ENCODE data around the gene CGREF1.
A peak's percentile ranks its signal among the peaks of the same experiment; 100 is the strongest.

Gene CGREF1

DNA sequence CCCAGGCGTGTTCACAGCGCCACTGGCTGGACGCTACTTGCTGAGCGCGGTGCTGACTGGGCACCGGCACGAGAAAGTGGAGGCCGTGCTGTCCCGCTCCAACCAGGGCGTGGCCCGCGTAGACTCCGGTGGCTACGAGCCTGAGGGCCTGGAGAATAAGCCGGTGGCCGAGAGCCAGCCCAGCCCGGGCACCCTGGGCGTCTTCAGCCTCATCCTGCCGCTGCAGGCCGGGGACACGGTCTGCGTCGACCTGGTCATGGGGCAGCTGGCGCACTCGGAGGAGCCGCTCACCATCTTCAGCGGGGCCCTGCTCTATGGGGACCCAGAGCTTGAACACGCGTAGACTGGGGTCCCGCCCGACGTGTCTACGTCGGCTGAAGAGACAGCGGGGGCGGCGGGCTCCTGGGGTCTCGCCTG lies 33.2 kb downstream of the CGREF1 start:
- TF ChIP-seq, protein P1, sequence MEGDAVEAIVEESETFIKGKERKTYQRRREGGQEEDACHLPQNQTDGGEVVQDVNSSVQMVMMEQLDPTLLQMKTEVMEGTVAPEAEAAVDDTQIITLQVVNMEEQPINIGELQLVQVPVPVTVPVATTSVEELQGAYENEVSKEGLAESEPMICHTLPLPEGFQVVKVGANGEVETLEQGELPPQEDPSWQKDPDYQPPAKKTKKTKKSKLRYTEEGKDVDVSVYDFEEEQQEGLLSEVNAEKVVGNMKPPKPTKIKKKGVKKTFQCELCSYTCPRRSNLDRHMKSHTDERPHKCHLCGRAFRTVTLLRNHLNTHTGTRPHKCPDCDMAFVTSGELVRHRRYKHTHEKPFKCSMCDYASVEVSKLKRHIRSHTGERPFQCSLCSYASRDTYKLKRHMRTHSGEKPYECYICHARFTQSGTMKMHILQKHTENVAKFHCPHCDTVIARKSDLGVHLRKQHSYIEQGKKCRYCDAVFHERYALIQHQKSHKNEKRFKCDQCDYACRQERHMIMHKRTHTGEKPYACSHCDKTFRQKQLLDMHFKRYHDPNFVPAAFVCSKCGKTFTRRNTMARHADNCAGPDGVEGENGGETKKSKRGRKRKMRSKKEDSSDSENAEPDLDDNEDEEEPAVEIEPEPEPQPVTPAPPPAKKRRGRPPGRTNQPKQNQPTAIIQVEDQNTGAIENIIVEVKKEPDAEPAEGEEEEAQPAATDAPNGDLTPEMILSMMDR (conservative IDR thresholded peaks at IDR 0.05; ENCODE audit: low read length) = peak; percentile 47
- DNase-seq (ENCODE audit: low read depth) = peak; percentile 68
- peak overlapping the region; percentile 50 for H3K4me3 ChIP-seq (ENCODE audit: low read length)

DNA sequence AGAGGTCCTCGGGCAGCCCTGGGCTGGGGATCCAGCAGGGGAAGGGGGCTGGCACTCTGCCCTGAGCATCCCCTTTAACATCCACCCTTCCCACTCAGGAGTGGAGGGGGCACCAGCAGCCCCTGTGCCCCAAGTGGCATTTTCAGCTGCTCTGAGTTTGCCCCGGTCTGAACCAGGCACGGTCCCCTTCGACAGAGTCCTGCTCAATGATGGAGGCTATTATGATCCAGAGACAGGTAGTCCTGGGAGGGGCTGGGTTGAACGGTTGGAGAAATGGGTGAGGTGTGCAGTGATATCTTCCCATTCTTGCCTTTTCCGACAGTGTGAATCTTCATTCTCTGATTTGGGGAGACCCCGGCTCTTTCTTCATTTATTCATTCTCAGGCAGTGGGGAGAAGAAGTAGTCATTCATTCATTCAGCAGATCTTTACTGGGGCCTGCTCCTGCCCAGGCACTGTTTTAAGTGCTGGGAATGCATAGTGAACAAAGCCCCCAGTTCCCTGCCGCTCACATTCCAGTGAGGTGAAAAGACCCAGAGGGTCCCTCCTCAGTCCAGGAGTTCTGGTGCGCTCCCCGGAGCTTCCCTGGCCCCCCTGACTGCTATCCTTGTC lies 33.8 kb downstream of the CGREF1 start:
- TF ChIP-seq, protein P1 (conservative IDR thresholded peaks at IDR 0.05; ENCODE audit: low read length) = no peak
- H3K4me3 ChIP-seq (ENCODE audit: low read length) = peak overlapping the region; percentile 50
- DNase-seq (ENCODE audit: low read depth) = no peak

DNA sequence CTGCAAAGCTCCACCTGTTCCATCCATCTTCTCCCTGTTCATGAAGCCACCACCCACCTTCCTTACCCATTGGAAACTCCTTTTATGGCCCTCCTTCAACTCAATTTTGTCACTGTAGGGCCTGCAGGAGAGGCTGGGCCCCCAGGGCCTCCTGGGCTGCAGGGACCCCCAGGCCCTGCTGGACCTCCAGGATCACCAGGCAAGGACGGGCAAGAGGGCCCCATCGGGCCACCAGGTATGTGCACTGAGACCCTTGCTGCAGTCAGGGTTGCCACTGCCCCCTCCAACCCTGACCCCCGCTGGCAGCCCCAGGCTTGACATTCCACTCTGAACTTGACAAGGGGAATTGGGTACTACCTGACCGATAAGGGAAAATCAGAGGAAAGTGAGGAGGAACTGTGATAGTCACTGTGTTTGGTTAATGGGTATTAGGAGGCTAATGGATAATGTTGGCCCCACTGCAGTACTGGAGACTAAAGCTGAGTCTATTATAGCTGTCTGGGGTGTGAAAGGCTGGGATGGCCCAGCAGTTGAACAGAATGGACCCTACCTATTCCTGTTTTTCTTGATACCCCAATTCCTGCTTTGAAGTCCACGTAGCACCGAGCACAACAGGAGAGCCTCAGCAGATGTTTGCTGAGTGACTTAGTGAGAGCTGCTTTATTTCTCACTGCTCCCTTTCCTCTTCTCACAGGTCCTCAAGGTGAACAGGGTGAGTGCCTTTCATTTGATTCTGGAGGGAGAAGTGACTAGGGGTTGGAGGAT lies 34.4 kb downstream of the CGREF1 start:
- TF ChIP-seq, protein P1 (conservative IDR thresholded peaks at IDR 0.05; ENCODE audit: low read length) = no peak
- no peak for DNase-seq (ENCODE audit: low read depth)
- no peak overlapping the region for H3K4me3 ChIP-seq (ENCODE audit: low read length)

DNA sequence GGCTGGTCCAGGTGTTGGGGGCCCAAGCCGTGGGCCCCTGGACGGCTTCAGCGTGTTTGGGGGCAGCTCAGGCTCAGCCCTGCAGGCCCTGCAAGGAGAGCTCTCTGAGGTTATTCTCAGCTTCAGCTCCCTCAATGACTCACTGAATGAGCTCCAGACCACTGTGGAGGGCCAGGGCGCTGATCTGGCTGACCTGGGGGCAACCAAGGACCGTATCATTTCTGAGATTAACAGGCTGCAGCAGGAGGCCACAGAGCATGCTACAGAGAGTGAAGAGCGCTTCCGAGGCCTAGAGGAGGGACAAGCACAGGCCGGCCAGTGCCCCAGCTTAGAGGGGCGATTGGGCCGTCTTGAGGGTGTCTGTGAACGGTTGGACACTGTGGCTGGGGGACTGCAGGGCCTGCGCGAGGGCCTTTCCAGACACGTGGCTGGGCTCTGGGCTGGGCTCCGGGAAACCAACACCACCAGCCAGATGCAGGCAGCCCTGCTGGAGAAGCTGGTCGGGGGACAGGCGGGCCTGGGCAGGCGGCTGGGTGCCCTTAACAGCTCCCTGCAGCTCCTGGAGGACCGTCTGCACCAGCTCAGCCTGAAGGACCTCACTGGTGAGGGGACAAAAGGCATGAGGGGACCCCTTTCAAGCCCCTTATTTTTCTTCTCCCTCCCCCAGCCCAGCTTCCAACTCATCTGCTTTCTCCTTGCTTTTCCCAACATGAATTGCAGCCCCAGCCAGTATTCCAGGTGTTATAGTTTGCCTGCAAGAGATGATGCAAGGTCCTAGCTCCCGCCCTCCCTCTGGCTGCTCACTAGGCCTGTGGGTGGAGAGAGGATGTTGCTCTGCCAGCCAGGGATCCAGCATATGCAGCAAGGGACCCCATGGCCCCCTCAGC lies 35.3 kb downstream of the CGREF1 start:
- no peak for DNase-seq (ENCODE audit: low read depth)
- no peak overlapping the region for H3K4me3 ChIP-seq (ENCODE audit: low read length)
- TF ChIP-seq, protein P1 (conservative IDR thresholded peaks at IDR 0.05; ENCODE audit: low read length) = no peak

DNA sequence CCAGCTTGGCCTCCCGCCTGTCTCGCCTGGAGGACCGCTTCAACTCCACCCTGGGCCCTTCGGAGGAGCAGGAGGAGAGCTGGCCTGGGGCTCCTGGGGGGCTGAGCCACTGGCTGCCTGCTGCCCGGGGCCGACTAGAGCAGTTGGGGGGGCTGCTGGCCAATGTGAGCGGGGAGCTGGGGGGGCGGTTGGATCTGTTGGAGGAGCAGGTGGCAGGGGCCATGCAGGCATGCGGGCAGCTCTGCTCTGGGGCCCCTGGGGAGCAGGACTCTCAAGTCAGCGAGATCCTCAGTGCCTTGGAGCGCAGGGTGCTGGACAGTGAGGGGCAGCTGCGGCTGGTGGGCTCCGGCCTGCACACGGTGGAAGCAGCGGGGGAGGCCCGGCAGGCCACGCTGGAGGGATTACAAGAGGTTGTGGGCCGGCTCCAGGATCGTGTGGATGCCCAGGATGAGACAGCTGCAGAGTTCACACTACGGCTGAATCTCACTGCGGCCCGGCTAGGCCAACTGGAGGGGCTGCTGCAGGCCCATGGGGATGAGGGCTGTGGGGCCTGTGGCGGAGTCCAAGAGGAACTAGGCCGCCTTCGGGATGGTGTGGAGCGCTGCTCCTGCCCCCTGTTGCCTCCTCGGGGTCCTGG lies 36.0 kb downstream of the CGREF1 start:
- DNase-seq (ENCODE audit: low read depth) = no peak
- no peak overlapping the region for H3K4me3 ChIP-seq (ENCODE audit: low read length)
- TF ChIP-seq, protein P1 (conservative IDR thresholded peaks at IDR 0.05; ENCODE audit: low read length) = no peak

DNA sequence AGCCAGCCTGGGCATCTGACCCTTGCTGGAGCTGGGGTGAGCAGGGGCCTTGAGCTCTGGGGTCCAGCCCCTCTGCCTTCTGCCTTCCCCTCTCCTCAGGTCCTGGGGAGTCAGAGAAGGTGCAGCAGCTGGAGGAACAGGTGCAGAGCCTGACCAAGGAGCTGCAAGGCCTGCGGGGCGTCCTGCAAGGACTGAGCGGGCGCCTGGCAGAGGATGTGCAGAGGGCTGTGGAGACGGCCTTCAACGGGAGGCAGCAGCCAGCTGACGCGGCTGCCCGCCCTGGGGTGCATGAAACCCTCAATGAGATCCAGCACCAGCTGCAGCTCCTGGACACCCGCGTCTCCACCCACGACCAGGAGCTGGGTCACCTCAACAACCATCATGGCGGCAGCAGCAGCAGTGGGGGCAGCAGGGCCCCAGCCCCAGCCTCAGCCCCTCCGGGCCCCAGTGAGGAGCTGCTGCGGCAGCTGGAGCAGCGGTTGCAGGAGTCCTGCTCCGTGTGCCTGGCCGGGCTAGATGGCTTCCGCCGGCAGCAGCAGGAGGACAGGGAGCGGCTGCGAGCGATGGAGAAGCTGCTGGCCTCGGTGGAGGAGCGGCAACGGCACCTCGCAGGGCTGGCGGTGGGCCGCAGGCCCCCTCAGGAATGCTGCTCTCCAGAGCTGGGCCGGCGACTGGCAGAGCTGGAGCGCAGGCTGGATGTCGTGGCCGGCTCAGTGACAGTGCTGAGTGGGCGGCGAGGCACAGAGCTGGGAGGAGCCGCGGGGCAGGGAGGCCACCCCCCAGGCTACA lies 36.8 kb downstream of the CGREF1 start:
- TF ChIP-seq, protein P1 (conservative IDR thresholded peaks at IDR 0.05; ENCODE audit: low read length) = no peak
- H3K4me3 ChIP-seq (ENCODE audit: low read length) = no peak overlapping the region
- DNase-seq (ENCODE audit: low read depth) = no peak
